GM19324 (cell line): ENCODE results near the gene SLCO4C1.

Experiments
- ATAC-seq: cut with Tn5 transposase; IDR thresholded peaks from one replicate; pipeline ENCODE4 v1.9.1; 2021; ENCODE audit warnings: mild to moderate bottlenecking, moderate library complexity; ENCODE audit not compliant: unreplicated experiment, low FRiP score

SLCO4C1 gene

GRCh38 chr5:102277144-102277543, 18.9 kb downstream of the SLCO4C1 start:
- no peak for ATAC-seq

GRCh38 chr5:102271759-102272158, 24.3 kb downstream of the SLCO4C1 start:
- no peak for ATAC-seq

DNA sequence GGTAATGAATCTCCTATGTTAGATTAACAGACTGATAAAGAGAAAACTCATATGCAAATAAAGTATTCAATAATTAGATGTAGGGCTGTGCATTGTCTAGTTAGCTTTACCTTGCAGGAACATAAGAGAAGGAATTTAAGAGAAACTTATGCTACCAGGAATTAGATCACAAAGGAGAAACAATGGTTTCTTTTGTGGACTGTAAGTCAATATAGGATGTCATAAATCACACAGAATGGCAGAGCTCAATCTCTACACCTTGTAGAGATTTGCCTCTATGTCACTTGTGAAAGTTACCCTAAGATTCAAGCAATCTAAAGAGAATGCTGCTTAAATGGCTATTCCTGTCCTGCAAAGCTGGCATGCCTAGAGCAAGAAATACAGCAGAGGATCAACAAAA, 26.0 kb downstream of the SLCO4C1 start:
- ATAC-seq, result no peak

DNA sequence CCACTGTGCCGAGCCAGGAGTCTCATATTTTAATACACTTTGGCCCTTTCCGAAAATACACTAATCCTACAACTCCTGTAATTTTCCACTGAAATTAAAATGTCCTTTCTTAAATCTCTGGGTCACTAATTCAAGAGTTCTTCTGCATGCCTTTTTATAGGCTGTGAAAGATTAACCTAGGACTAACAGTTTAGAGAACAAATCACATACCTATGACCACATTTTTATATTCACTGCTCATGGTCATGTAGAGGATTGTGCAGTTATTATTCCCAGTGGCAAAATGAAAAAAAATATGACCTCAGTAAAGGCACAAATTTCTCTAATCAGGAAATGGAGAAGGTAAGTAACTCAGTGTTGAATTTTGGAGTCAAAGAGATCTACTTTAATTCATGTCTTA, 33.4 kb downstream of the SLCO4C1 start:
- ATAC-seq, result no peak

DNA sequence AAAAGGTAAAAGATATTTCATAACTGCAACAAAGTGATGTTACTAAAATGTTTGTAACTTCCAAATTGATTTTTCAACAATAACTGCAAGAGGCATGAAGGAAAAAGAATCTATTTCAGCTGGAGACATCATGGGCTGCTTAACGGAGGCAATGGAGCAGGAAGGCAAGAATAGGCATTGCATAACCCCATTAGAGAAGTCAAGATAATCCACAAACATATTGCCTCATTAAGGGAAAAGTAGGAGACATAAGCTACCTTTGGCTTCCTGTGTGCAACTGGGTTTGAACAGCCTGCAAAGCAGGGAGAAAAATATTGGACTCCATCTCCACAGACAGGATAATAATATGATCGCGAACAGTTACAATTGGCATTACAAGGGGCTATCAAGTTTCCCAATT, 46.7 kb downstream of the SLCO4C1 start:
- no peak for ATAC-seq

DNA sequence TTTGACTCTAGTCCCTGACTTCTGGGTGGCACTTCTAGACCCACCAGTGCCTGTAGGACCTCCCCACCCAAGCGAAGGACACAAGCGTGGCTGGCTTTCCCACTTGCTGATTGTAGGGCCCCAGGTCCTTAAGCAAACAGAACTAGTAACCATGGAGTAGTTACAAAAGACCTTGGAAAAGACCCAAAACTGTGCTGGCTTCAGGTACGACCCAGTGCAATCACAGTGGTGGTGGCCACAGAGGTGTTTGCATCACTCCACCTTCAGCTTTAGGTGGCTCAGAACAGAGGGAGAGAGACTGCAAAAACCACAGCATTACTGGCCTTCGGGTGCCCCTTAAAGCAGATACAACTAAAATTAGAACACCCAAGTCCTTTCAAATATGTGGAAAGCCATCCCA, 52.9 kb downstream of the SLCO4C1 start:
- ATAC-seq, result no peak

DNA sequence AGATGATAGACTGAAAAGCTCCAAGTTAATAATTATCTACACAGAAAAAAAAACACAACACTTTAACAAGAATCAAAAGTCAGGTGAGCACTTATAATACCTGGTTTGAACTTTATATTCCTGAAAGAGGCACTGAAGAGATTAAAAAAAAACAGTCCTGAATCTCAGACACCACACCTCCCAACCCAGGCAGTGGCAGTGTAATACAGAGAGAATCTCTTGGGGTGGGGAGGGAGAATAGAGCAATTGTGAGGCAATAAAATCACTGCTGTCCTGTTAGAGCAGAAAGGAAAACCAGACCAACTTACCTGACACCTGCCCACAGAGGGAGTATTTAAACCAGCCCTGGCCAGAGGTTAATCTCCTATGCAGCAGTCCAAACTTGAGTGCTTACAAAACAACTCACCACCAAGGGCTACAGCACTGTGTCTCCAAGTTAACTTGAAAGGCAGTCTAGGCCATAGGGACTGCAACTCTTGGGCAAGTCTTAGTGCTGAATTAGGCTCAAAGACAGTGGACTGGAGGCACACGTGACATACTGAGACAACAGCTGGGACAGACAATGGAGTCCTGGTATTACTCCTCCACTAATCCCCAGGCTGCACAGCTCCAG, 54.2 kb downstream of the SLCO4C1 start:
- no peak for ATAC-seq

DNA sequence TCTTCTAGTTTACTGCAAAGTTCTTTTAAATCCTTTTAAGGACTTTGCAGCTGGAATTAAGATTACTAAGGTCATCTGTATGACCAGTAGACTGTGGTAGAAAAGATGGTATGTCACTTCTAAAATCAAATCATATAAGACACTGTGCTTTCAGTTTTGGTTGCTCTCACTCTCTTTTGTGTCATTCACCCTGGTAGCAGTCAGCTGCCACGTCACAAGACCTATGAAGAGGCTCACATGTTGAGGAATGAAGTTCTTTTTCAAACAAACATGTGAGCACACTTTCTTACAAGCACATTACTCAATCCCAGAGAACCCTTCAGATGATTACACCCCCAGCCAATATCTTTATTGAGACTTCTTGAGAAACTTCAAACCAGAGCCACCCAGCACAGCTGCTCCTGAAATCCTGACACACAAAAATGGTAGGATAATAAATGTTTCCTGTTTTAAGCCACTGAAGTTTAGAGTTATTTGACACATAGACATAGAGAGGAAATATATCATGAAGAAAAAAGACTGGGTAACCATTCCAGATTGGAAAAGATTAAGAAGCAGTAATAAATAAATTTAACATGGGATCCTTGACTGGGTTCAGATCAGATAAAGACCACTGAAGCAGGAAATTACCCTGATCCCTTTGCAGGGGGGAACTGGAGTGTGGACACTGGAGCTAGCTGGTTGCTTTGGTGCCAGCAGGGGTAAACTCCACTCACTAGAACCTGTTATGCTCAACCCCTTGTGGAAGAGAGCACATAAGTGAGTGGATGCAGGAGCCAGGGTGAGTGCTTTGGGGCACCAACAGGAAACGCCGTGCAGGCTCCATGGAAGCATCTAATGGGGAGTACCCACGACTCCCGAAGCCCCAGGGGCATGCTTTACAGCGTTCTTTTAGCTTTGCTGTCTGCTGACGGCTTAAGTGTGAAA, 64.1 kb downstream of the SLCO4C1 start:
- peak; percentile 92 for ATAC-seq

GRCh38 chr5:102229685-102230084, 66.4 kb downstream of the SLCO4C1 start:
- no peak for ATAC-seq

DNA sequence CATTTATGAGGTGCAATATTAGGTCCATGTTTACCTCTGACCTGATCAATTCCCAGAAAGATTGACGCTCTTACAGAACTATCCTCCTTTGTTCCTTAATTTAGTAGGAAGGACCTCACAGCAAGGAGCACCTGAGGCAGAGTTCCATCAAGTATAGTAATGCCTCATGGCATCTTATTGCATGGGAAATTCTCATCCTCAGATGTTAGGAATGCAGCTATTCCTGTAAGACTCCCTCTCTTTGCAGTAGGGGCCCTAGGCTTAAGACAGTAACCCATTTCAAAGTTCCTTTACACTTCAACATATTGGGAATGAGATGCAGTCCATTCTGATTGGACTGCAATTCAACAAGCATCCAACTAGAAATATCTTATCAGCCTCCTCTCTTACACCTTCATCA, 69.8 kb downstream of the SLCO4C1 start:
- ATAC-seq, result no peak

- peak; percentile 68 for ATAC-seq
These were observed 72.3 kb downstream of the SLCO4C1 start for GRCh38 chr5:102223542-102224477.

DNA sequence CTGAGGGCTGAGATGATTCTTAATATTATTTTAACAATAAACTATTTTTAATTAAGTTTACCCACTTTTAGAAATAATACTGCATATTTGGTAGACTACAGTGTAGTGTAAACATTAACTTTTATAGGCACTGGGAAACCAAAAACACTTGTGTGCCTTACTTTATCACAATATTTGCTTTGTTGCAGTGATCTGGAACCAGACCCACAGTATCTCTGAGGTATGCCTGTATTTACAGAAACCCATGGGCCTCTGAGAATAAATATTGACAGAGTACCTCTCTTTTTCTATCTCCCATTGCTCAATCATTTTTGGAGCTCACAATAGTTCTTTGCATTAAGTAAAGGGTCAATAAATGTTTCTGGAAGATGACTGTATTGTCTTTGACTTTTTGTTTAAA, 73.3 kb downstream of the SLCO4C1 start:
- ATAC-seq, result no peak

DNA sequence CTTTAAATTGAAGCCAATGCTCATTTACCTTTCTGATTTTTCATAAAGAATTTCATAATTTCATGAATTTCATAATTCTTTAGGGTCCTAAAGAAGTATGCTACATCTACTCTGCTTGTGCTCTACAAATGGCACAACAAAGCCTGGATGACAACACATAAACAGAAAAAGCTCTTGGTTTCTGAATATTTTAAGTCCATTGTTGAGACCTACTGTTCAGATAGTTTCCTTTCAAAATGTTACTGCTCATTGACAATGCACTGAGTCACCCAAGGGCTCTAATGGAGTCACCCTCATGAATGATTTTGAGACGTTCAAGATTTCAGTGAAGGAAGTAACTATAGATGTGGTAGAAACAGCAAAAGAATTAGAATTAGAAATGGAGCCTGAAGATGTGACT, 74.1 kb downstream of the SLCO4C1 start:
- no peak for ATAC-seq

DNA sequence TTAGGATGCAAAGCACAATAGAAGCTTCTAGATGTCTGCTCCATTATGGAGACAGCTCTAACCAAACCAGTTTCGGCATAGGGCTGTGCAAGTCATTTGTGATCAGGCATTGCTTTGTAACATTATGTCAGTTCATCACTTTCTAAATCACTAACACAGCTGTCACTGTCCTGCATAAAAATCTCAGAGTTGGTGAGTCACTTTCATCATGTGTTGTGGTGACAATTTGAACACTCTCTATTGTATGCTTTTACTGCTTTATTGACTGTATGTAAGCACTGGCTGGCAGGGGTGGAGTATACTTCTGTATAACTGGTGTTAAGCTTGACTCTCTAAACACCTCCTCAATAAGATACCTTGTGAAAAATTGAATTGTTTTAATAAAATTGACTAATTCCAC, 77.9 kb downstream of the SLCO4C1 start:
- ATAC-seq, result no peak

- ATAC-seq, result no peak
These were observed 79.4 kb downstream of the SLCO4C1 start for GRCh38 chr5:102216678-102217077.

GRCh38 chr5:102211165-102211564, 84.9 kb downstream of the SLCO4C1 start:
- ATAC-seq, result no peak

GRCh38 chr5:102200861-102201260, 95.2 kb downstream of the SLCO4C1 start:
- no peak for ATAC-seq

DNA sequence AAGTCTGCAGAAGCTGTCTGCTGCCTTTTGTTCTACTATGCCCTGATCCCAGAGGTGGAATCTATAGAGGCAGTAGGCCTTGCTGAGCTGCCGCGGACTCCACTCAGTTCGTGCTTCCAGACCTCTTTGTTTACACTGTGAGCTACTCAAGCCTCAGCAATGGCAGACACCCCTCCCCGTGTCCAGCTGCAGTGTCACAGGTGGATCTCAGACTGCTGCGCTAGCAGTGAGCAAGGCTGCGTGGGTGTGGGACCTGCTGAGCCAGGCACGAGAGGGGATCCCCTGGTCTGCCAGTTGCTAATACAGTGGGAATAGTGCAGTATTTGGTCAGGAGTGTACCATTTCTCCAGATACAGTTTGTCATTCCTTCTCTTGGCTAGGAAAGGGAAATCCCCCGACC, 99.6 kb downstream of the SLCO4C1 start:
- ATAC-seq, result no peak
